Islet of Langerhans (tissue), 1 donor: Measurements from ENCODE around the gene CFAP70.
A peak's percentile ranks its signal among the peaks of the same experiment; 100 is the strongest.

Experiments
- FAIRE-seq: peaks from one replicate; lab custom pipeline; 2011; peaks lifted over from hg19 to GRCh38; lab: Jason Lieb, UNC

CFAP70 gene

GRCh38 chr10:73252445-73253224, 106.0 kb downstream of the CFAP70 start, which contains the start of gene MRPS16:
Gene MRPS16 (minus strand): TSS chr10:73252644. CDS start chr10:73252482, 162 bp downstream.
- FAIRE-seq: peak; percentile 68

- no peak for FAIRE-seq
Measured at GRCh38 chr10:73251683-73252444, 106.8 kb downstream of the CFAP70 start.

- FAIRE-seq: no peak
Measured at GRCh38 chr10:73248259-73248724, 110.4 kb downstream of the CFAP70 start.

GRCh38 chr10:73247509-73248258, 111.0 kb downstream of the CFAP70 start:
- no peak for FAIRE-seq

- FAIRE-seq: no peak
Measured at GRCh38 chr10:73246646-73247508, 111.8 kb downstream of the CFAP70 start, which contains the start of gene DNAJC9. Gene DNAJC9 (minus strand): TSS chr10:73247255. CDS start chr10:73247189, 66 bp downstream.

- no peak for FAIRE-seq
Measured at GRCh38 chr10:73246322-73246645, 112.4 kb downstream of the CFAP70 start.

- FAIRE-seq: no peak
Measured at GRCh38 chr10:73244866-73245477, 113.7 kb downstream of the CFAP70 start.

- FAIRE-seq: no peak
Measured at GRCh38 chr10:73239908-73240307, 118.8 kb downstream of the CFAP70 start.

GRCh38 chr10:73238990-73239566, 119.6 kb downstream of the CFAP70 start:
- FAIRE-seq: no peak

- FAIRE-seq: no peak
Measured at GRCh38 chr10:73234695-73235094, 124.0 kb downstream of the CFAP70 start.

- no peak for FAIRE-seq
Measured at GRCh38 chr10:73233883-73234282, 124.8 kb downstream of the CFAP70 start.

GRCh38 chr10:73232887-73233286, 125.8 kb downstream of the CFAP70 start:
- FAIRE-seq: no peak

- FAIRE-seq: no peak
Measured at GRCh38 chr10:73229567-73229966, 129.1 kb downstream of the CFAP70 start.

- no peak for FAIRE-seq
Measured at GRCh38 chr10:73228247-73228646, 130.4 kb downstream of the CFAP70 start.

GRCh38 chr10:73226663-73227062, 132.0 kb downstream of the CFAP70 start:
- no peak for FAIRE-seq

GRCh38 chr10:73225518-73225917, 133.1 kb downstream of the CFAP70 start:
- FAIRE-seq: no peak

- peak; percentile 89 for FAIRE-seq
Measured at GRCh38 chr10:73220989-73221388, 137.7 kb downstream of the CFAP70 start.

- no peak for FAIRE-seq
Measured at GRCh38 chr10:73219384-73219783, 139.3 kb downstream of the CFAP70 start.

- no peak for FAIRE-seq
Measured at GRCh38 chr10:73218431-73219191, 140.1 kb downstream of the CFAP70 start.

GRCh38 chr10:73217628-73218027, 141.0 kb downstream of the CFAP70 start:
- no peak for FAIRE-seq
